ENCODE data around the gene GOSR2.
A peak's percentile ranks its signal among the peaks of the same experiment; 100 is the strongest.

- TF ChIP-seq CTCF (conservative IDR thresholded peaks at IDR 0.05; ENCODE audit: low read depth, low read length) (peak; percentile 93), EZH2 (IDR thresholded peaks at IDR 0.05; ENCODE audit: low read length, unreplicated experiment) (no peak), EZH2phosphoT487 (IDR thresholded peaks at IDR 0.05; ENCODE audit: borderline replicate concordance, low read length) (no peak)
Observed at GRCh38 chr17:46940692-46941404, 17.9 kb downstream of the GOSR2 start.

All from PC-3 (cell line).